ENCODE data around the gene AGPAT3. TPM values are rescaled to one million over a fixed set of nuclear protein-coding genes. Genes with fewer than 3 reads are reported as not detected.

The AGPAT3 gene
- total and polyA plus RNA-seq, 2 donors (not counting 3 experiments of a cell fraction or from before 2014, with no cell fraction given): 39.9 to 76.7 TPM

DNA sequence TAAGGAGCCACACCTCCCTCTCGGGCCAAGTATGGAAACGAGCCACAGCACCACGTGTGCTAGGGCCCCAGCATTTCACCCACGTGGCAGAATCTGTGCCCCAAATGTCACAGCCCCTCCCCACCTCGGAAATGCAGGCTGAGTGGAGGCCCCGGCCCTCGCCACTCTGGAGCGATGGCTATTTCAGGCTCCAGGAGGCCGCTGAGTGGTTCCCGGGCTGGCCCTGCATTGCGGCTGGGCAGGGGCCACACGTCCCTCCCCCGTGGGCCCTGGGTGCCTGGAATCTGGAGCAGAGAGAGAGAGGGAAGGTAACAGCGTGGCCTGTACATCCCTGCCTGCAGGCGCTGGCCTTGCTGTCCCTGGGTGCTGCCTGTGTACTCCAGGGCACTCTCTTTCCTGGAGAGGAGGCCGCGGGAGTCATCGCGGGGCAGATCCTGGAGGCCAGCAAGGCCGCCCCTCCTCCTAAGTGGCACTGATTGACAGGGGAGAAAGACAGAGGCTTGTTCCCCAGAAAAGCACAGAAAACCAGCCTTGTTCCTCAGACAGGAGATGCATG is 79.1 kb downstream of the AGPAT3 start:
- ChIA-PET POLR2A (no interaction called here), CTCF (no interaction called here)
- DNase-seq (ENCODE audit: low read depth, low spot score) (no peak), FAIRE-seq (no peak)
- Histone ChIP-seq H3K36me3 (ENCODE audit: control insufficient read depth in 2 of 2, extremely low read depth in 1 of 2, insufficient read depth in 2 of 2, low read length in 2 of 2) (peaks cover 0 to 6% of the 10 kb centered on the region in 2 experiments), H3K9ac (replicated peaks; ENCODE audit: extremely low read depth, insufficient read depth, low read length) (no peak overlapping the region), H3K27ac (ENCODE audit: insufficient read depth, low read depth, low read length) (no peak overlapping the region), H3K79me2 (ENCODE audit: control insufficient read depth, insufficient read depth, low read length) (peaks cover 9% of the 10 kb centered on the region), H3K27me3 (ENCODE audit: control insufficient read depth in 2 of 2, insufficient read depth in 2 of 2, low read length in 2 of 2) (no peaks in the 10 kb centered on the region), H3K9me1 (replicated peaks; ENCODE audit: control insufficient read depth, extremely low read depth, insufficient read depth, low read length) (no peaks in the 10 kb centered on the region), H3K4me2 (ENCODE audit: insufficient read depth, low read length) (no peak overlapping the region), H3K9me3 (replicated peaks; ENCODE audit: control insufficient read depth, insufficient read depth, low read length) (no peaks in the 10 kb centered on the region), H3K4me3 (replicated peaks in 1 of 3; ENCODE audit: insufficient read depth in 1 of 3, low read depth in 1 of 3, low read length in 3 of 3) (no peak overlapping the region), H3K4me1 (ENCODE audit: control insufficient read depth, extremely low read depth, insufficient read depth, low read length) (no peaks in the 10 kb centered on the region), H2AFZ (ENCODE audit: low read depth, low read length) (no peak overlapping the region), H4K20me1 (replicated peaks; ENCODE audit: control insufficient read depth, extremely low read depth, insufficient read depth, low read length) (no peaks in the 10 kb centered on the region)
- dilution Hi-C loops (cut with MboI; ENCODE audit: extremely low pct_ligation_motif_present, low sequenced_read_pairs): no loop called here
- BruUV-seq (replicated peaks): no TSS peak
- intact Hi-C loops (cut with micrococcal nuclease): no loop called here
- TF ChIP-seq POLR2A (IDR thresholded peaks at IDR 0.05; ENCODE audit: low read depth, low read length) (no peak), JUN (IDR thresholded peaks at IDR 0.05; ENCODE audit: borderline replicate concordance, insufficient read depth, insufficient read length, low read depth) (no peak)
- TF ChIP-seq, protein P1, sequence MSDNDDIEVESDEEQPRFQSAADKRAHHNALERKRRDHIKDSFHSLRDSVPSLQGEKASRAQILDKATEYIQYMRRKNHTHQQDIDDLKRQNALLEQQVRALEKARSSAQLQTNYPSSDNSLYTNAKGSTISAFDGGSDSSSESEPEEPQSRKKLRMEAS (IDR thresholded peaks at IDR 0.05; ENCODE audit: insufficient read depth, insufficient read length): no peak

DNA sequence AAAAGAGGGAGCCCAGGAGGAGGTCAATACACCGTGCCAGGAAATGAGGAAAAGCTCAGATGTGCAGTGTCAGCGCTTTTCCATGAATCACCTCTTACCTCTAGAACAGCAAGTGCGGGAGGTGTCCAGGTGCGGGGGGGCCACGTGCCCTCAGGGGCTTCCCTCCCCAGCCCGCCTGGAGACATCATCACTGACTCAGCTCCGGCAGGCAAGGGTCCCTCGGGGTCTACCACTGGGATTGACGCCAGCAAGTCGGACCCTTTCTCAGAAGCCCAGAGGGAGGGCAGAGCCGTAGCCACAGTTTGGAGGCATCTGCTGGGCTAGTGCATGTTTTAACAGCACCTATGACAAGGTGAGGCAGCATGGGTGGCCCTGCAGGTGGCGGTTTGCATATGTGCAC is 79.7 kb downstream of the AGPAT3 start:
- H3K4me1 ChIP-seq (ENCODE audit: control insufficient read depth, extremely low read depth, insufficient read depth, low read length): no peaks in the 10 kb centered on the region
- H4K20me1 ChIP-seq (replicated peaks; ENCODE audit: control insufficient read depth, extremely low read depth, insufficient read depth, low read length): no peaks in the 10 kb centered on the region
- dilution Hi-C loops (cut with MboI; ENCODE audit: extremely low pct_ligation_motif_present, low sequenced_read_pairs) (no loop called here), intact Hi-C loops (cut with micrococcal nuclease) (no loop called here)
- ChIA-PET CTCF (no interaction called here), POLR2A (no interaction called here)
- H3K9ac ChIP-seq (replicated peaks; ENCODE audit: extremely low read depth, insufficient read depth, low read length): no peak overlapping the region
- no TSS peak for BruUV-seq (replicated peaks)
- no peak overlapping the region for H3K4me2 ChIP-seq (ENCODE audit: insufficient read depth, low read length)
- H3K9me1 ChIP-seq (replicated peaks; ENCODE audit: control insufficient read depth, extremely low read depth, insufficient read depth, low read length): no peaks in the 10 kb centered on the region
- no peak overlapping the region for H3K27ac ChIP-seq (ENCODE audit: insufficient read depth, low read depth, low read length)
- DNase-seq (ENCODE audit: low read depth, low spot score) (no peak), FAIRE-seq (no peak)
- peaks cover 6% of the 10 kb centered on the region for H3K79me2 ChIP-seq (ENCODE audit: control insufficient read depth, insufficient read depth, low read length)
- no peaks in the 10 kb centered on the region for H3K27me3 ChIP-seq (ENCODE audit: control insufficient read depth in 2 of 2, insufficient read depth in 2 of 2, low read length in 2 of 2)
- H3K9me3 ChIP-seq (replicated peaks; ENCODE audit: control insufficient read depth, insufficient read depth, low read length): no peaks in the 10 kb centered on the region
- no peak overlapping the region for H3K4me3 ChIP-seq (replicated peaks in 1 of 3; ENCODE audit: insufficient read depth in 1 of 3, low read depth in 1 of 3, low read length in 3 of 3)
- TF ChIP-seq MYC (IDR thresholded peaks at IDR 0.05; ENCODE audit: low read depth, low read length) (no peak), JUN (IDR thresholded peaks at IDR 0.05; ENCODE audit: borderline replicate concordance, insufficient read depth, insufficient read length, low read depth) (no peak), POLR2A (IDR thresholded peaks at IDR 0.05; ENCODE audit: low read depth, low read length) (no peak), FOS (IDR thresholded peaks at IDR 0.05; ENCODE audit: borderline replicate concordance, insufficient read depth, low read length) (no peak), EZH2 (IDR thresholded peaks at IDR 0.05; ENCODE audit: borderline replicate concordance, low read depth, low read length, severe bottlenecking) (no peak), GATA2 (IDR thresholded peaks at IDR 0.05; ENCODE audit: insufficient read depth, insufficient read length, low read depth, low read length) (no peak), POLR2AphosphoS5 (IDR thresholded peaks at IDR 0.05; ENCODE audit: insufficient read depth, low read depth, low read length) (no peak)
- TF ChIP-seq, protein P2, sequence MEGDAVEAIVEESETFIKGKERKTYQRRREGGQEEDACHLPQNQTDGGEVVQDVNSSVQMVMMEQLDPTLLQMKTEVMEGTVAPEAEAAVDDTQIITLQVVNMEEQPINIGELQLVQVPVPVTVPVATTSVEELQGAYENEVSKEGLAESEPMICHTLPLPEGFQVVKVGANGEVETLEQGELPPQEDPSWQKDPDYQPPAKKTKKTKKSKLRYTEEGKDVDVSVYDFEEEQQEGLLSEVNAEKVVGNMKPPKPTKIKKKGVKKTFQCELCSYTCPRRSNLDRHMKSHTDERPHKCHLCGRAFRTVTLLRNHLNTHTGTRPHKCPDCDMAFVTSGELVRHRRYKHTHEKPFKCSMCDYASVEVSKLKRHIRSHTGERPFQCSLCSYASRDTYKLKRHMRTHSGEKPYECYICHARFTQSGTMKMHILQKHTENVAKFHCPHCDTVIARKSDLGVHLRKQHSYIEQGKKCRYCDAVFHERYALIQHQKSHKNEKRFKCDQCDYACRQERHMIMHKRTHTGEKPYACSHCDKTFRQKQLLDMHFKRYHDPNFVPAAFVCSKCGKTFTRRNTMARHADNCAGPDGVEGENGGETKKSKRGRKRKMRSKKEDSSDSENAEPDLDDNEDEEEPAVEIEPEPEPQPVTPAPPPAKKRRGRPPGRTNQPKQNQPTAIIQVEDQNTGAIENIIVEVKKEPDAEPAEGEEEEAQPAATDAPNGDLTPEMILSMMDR (IDR thresholded peaks at IDR 0.05; ENCODE audit: extremely low read depth in 1 of 2, insufficient read depth in 1 of 2, low read depth in 1 of 2, low read length in 2 of 2): no peak
- TF ChIP-seq, protein P1 (IDR thresholded peaks at IDR 0.05; ENCODE audit: insufficient read depth, insufficient read length): no peak
- H2AFZ ChIP-seq (ENCODE audit: low read depth, low read length): no peak overlapping the region
- H3K36me3 ChIP-seq (ENCODE audit: control insufficient read depth in 2 of 2, extremely low read depth in 1 of 2, insufficient read depth in 2 of 2, low read length in 2 of 2): peaks cover 0 to 6% of the 10 kb centered on the region in 2 experiments
